ENCODE results near the gene OSGIN1.
"Not testable (repeated sequence)": the region's sequence is repeated elsewhere in the genome, so short reads cannot be mapped to it uniquely, and the experiment has no call there.

The OSGIN1 gene

GRCh38 chr16:83943516-83944050 lies 9.5 kb upstream of the OSGIN1 start:
- Mint-ChIP-seq H3K27me3 (no peaks in the 10 kb centered on the region), H3K4me3 (no peak overlapping the region), H3K36me3 (ENCODE audit: low read depth) (no peaks in the 10 kb centered on the region), H3K4me1 (ENCODE audit: low read depth) (no peaks in the 10 kb centered on the region), H3K9me3 (no peaks in the 10 kb centered on the region), H3K27ac (no peak overlapping the region)
- DNase-seq, result no peak

DNA sequence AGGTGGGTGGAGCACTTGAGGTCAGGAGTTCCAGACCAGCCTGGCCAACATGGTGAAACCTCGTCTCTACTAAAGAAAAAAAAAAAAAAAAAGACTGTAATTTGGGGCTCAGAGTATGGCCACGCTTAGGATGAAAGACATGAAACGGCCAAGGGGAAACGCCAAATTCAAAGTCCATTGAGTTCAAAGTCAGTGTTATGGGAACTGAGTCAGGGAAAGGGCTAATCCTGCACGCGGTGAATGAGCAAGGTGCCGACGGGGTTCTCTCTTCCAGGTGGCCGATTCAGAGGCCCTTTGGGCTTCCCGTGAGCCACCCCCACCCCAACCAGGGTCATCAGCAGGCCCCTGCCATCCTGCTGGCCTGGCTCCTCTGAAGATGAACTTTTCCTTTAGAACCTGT lies 7.5 kb upstream of the OSGIN1 start:
- H3K4me3 Mint-ChIP-seq, result no peak overlapping the region
- no peaks in the 10 kb centered on the region for H3K4me1 Mint-ChIP-seq (ENCODE audit: low read depth)
- no peaks in the 10 kb centered on the region for H3K36me3 Mint-ChIP-seq (ENCODE audit: low read depth)
- H3K27ac Mint-ChIP-seq, result no peak overlapping the region
- H3K27me3 Mint-ChIP-seq, result no peaks in the 10 kb centered on the region
- H3K9me3 Mint-ChIP-seq, result no peaks in the 10 kb centered on the region
- no peak for DNase-seq

DNA sequence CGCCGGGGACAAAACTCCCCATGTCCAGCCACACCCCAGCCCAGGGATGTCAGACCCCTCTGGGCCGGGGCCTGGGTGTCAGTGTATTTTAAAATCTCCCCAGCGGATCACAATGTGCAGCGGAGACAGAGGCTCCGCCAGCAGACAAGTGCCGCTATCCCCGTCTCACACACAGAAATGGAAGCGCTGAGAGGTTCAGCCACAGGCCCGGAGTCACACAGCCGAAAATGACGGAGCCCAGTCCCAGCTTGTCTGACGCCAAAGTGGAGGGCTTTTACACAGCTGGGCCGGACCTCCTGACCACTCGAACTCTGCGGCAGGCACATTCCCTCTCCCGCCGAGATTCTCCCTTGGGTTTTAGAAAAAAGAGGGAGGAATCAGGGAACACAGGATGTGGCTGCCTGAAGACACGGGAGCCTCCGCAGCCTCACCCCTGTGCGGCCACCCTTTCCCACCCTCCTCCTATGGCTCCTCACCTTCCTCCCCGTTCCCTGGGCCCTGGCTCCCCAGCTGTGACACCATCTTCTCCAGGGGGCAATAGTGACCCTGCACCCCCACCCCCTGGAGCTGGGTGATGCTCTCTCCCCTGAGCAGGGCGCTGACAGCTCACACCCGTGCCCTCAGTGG lies 6.8 kb upstream of the OSGIN1 start:
- Mint-ChIP-seq H3K27me3 (no peaks in the 10 kb centered on the region), H3K27ac (no peak overlapping the region), H3K36me3 (ENCODE audit: low read depth) (no peaks in the 10 kb centered on the region), H3K4me3 (no peak overlapping the region), H3K4me1 (ENCODE audit: low read depth) (no peaks in the 10 kb centered on the region), H3K9me3 (no peaks in the 10 kb centered on the region)
- DNase-seq, result no peak

DNA sequence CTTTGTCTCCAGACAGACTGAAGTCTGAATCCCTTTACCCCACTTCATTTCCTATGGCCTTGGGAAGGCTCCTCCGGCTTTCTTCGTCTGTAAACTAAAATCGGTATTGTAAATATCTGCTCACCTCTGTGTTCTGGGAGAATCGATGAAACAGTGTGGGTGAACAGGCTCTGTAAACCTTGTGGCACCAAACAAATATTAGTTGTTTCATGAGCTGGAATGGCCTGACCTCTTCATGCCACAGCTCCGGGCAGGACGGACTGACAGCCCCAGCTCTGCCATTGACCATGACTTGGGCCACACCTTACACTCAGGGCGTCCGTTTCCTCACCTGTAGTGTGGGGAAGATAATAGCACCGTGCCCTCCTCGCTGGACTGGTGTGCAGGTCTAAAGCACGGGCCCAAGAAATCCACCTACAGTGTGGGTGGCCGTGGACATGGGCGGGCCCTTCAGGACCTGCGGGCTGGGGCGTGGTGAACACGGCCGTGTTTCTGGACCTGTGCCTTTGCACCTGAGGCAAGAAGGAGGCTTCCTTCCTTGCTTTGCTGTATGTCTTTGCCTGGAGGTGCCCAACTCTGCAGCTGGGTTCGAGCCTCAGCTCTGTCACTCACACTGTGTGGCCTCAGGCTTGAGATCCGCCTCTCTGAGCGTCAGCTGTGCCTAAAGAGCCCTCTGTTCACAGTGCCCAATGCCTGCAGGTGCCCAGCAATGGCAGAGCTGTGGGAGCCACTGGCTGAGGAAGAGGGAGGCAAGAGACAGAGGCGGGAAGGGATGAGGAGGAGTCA lies 6.1 kb upstream of the OSGIN1 start:
- Mint-ChIP-seq H3K4me3 (no peak overlapping the region), H3K36me3 (ENCODE audit: low read depth) (no peaks in the 10 kb centered on the region), H3K9me3 (no peaks in the 10 kb centered on the region), H3K27ac (no peak overlapping the region), H3K27me3 (no peaks in the 10 kb centered on the region), H3K4me1 (ENCODE audit: low read depth) (no peaks in the 10 kb centered on the region)
- DNase-seq, result no peak

- Mint-ChIP-seq H3K27ac (no peak overlapping the region), H3K36me3 (ENCODE audit: low read depth) (no peaks in the 10 kb centered on the region), H3K9me3 (no peaks in the 10 kb centered on the region), H3K4me3 (no peak overlapping the region), H3K4me1 (ENCODE audit: low read depth) (peaks cover 5% of the 10 kb centered on the region), H3K27me3 (no peaks in the 10 kb centered on the region)
- no peak for DNase-seq
Observed at GRCh38 chr16:83947642-83948234, 5.3 kb upstream of the OSGIN1 start.

DNA sequence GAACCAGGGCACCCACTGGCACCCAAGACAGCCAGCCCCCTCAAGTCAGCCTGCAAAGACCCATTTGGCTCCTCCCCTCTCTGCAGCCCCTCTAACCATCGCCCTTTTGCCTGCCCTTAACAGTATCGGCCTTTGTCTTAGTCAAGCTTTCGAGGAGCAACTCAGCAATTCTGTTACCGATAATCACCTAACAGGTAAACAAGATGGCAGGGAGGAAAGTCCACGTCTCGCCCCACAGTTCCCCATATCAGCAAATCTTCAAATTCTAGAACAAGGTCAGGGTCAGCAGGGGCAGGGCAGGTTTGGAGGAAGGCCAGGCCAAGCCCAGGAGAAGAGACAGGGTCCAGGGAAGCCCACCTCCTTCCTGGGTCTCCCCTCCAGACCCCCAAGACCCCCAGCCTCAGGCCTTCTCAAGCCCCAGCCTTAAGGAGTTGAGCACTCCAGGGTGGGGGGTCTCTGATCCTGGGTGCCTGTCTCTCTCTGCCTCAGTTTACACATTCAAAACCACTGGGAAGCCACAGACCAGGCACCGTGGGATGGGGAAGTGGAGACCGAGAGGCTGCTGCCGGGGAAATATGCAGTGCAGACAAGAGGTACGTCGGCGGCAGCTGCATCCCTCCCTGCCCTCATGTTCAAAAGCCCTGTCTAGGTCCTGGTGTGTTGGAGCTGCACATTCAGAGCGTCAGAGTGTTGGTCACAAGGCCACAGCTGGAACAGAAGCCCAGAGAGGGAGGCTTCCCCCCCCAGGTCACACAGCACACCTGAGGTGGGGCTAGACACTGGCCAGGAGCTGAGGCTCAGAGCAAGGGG lies 3.9 kb upstream of the OSGIN1 start:
- Mint-ChIP-seq H3K4me1 (ENCODE audit: low read depth) (peaks cover 11% of the 10 kb centered on the region), H3K36me3 (ENCODE audit: low read depth) (no peaks in the 10 kb centered on the region), H3K27me3 (peaks cover 7% of the 10 kb centered on the region), H3K27ac (no peak overlapping the region), H3K9me3 (no peaks in the 10 kb centered on the region), H3K4me3 (no peak overlapping the region)
- DNase-seq, result no peak

DNA sequence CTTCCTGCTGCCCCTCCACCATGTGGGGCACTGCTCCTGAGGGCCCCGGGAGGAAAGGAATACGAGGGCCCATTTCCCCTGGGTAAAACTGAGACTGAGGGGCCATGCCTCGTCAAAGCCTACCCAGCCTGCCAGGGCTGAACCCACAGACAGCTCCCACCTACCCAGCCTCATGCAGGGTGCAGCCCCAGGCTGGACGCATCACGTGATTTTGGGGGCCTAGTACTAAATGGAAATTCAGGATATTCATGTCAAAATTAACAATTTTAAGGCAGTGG lies 3.4 kb upstream of the OSGIN1 start:
- Mint-ChIP-seq H3K4me3 (no peak overlapping the region), H3K27me3 (peaks cover 12% of the 10 kb centered on the region), H3K36me3 (ENCODE audit: low read depth) (no peaks in the 10 kb centered on the region), H3K27ac (no peak overlapping the region), H3K9me3 (no peaks in the 10 kb centered on the region), H3K4me1 (ENCODE audit: low read depth) (peaks cover 14% of the 10 kb centered on the region)
- DNase-seq, result no peak

DNA sequence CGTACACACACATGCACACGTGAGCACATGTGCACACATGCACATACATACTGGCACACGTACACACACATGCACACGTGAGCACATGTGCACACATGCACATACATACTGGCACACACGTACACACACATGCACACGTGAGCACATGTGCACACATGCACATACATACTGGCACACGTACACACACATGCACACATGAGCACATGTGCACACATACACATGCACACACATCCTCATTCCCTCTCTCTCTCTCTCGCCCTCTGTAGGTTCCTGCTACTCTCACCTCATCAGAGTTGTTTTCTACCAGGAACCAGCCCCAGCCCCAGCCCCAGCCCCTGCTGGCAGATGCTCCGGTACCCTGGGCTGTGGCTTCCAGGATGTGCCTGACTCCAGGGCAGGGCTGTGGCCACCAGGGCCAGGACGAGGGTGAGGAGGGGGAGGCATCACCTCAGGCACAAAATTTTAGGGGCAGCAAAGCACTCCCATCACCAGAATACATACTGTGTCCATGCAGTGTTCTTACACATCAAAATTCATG lies 2.1 kb upstream of the OSGIN1 start:
- not testable (repeated sequence) for H3K27ac Mint-ChIP-seq, H3K4me3 Mint-ChIP-seq

GRCh38 chr16:83951544-83951943 lies 1.5 kb upstream of the OSGIN1 start:
- DNase-seq, result no peak
- Mint-ChIP-seq H3K9me3 (no peaks in the 10 kb centered on the region), H3K4me3 (no peak overlapping the region), H3K27me3 (peaks cover 29% of the 10 kb centered on the region), H3K27ac (no peak overlapping the region), H3K4me1 (ENCODE audit: low read depth) (peaks cover 14% of the 10 kb centered on the region), H3K36me3 (ENCODE audit: low read depth) (no peaks in the 10 kb centered on the region)

More for the DNA sequence above, 2.1 kb upstream of the OSGIN1 start:
- Mint-ChIP-seq H3K27me3 (peaks cover 25% of the 10 kb centered on the region), H3K4me1 (ENCODE audit: low read depth) (peaks cover 14% of the 10 kb centered on the region)
- not testable (repeated sequence) for DNase-seq; H3K36me3 Mint-ChIP-seq (ENCODE audit: low read depth); H3K9me3 Mint-ChIP-seq

DNA sequence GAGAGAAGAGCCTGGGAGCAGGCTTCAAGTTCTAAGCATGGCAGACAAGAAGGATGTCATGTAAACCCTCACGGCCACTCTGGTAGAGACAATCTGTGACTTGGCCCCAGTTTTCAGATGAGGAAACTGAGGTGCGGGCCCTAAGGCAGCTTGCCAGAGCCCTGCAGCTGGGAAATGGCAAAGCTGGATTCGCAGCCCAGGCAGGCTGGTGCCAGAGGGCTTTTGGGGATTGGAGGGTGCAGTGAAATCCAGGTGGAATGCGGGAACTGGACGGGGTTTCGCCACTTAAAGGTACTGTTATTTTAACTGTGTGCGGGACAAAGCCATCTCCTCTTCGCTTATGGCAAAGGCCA lies 477 bp upstream of the OSGIN1 start:
- Mint-ChIP-seq H3K4me1 (ENCODE audit: low read depth) (peaks cover 14% of the 10 kb centered on the region), H3K27me3 (peaks cover 33% of the 10 kb centered on the region), H3K27ac (peak overlapping the region; percentile 80), H3K9me3 (no peaks in the 10 kb centered on the region), H3K4me3 (no peak overlapping the region), H3K36me3 (ENCODE audit: low read depth) (no peaks in the 10 kb centered on the region)
- no peak for DNase-seq

DNA sequence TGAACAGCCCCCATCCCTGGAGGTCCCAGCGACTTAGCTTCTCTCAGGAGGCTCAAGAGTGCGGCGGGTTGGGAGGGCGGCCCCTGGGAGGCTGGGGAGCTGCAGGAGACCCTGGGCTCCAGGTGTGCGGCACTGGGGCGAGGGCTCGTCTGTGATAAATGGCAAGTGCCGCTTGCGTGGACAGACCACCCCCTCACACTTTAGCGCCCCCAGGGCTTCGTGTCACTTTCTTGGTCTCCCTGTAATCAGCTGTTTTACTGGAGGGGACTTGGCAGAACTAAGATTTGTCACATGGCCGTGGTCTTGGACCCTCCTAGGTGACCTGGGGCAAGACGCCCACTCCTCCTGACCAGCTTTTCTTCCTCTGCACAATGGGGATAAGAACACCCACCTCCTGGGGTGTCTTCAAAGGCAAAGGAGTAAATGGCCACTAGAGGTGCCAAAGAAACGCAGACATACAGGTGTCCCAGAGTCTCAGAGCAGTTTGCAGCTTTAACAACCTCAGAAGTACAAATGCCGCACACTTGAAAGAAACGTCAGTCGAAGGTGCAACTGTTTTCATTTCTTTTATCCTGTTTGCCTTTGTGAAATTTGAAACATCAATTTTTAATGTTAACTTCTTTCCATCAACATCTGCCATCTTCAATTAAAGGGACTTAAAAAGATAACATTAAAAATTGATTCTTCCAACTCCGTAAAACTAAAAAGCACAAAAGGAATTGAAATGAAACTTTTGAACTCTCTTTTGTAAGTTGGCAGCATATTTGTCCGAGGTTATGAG lies 946 bp downstream of the OSGIN1 start:
- Mint-ChIP-seq H3K4me3 (peak overlapping the region; percentile 52), H3K27me3 (peaks cover 33% of the 10 kb centered on the region), H3K27ac (no peak overlapping the region), H3K36me3 (ENCODE audit: low read depth) (no peaks in the 10 kb centered on the region), H3K9me3 (no peaks in the 10 kb centered on the region), H3K4me1 (ENCODE audit: low read depth) (peaks cover 14% of the 10 kb centered on the region)
- peak; percentile 34 for DNase-seq

DNA sequence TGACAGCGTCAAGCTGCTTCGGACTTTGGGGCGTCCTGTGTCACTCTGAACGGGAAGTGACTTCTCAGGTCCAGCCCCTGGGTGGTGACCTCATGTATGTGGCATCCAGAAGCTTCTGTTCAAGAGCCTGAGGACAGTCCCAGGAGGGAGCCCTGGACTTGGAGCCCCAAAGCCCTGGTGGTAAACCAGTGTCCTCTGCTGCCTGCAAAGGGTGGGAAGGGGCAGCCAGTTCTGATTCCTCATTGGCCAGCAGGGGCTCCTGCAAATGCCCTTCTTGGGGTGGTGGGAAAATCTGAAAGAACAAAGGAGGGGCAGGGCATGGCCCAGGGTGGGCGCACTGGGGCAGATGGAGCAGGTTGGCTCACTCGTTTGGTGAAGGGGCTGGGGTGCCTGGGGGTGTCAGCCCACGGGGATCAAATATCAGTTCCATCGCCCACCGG lies 1.6 kb downstream of the OSGIN1 start:
- no peak for DNase-seq
- peaks cover 14% of the 10 kb centered on the region for H3K4me1 Mint-ChIP-seq (ENCODE audit: low read depth)
- H3K36me3 Mint-ChIP-seq (ENCODE audit: low read depth), result no peaks in the 10 kb centered on the region
- no peak overlapping the region for H3K4me3 Mint-ChIP-seq
- H3K27ac Mint-ChIP-seq, result no peak overlapping the region
- H3K27me3 Mint-ChIP-seq, result peaks cover 33% of the 10 kb centered on the region
- no peaks in the 10 kb centered on the region for H3K9me3 Mint-ChIP-seq

DNA sequence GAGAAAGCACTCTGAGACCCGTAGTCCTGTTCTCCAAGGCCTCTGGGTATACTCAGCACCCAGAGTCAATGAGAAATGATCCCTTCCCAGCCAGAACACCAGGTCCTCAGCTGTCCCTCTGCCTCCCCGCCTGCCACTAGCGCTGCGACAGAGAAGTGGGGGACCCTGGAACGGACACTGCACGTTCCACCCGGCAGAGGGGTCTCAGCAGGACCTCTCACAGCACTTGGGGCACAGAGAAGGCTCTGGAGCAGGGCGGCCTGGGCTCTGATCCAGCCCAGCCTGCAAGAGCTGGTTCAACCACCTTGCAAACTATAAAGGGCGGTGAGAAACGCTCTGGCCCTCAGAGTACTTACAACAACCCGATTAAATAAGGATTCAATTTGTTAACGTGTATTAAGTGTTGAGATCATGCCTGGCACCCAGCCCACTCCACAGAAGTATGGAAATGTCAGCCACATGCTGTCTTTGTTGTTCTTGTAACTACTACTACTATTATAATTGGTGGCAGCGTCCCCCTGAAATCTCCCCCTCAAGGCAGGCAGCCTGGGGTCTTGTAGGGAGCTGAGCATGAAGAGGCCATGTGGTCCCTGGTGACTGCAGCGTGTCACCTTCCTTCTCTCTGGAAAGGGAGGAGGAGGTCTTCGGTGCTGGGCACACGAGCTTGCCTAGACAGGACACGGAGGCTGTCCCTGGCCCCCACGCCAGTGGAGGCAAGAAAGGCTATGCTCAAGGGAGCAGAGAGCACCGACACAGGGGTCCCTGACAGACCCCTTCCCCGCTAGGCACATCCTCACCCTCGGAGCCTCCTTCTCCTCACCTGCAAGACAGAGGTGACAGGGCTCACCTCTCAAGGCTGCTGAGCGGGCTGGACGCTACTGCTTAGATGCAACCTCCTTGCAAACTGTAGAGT lies 2.4 kb downstream of the OSGIN1 start:
- H3K27me3 Mint-ChIP-seq, result peaks cover 33% of the 10 kb centered on the region

More for the DNA sequence above, 2.4 kb downstream of the OSGIN1 start:
- Mint-ChIP-seq H3K36me3 (ENCODE audit: low read depth) (no peaks in the 10 kb centered on the region), H3K4me1 (ENCODE audit: low read depth) (peaks cover 14% of the 10 kb centered on the region), H3K27ac (no peak overlapping the region), H3K9me3 (no peaks in the 10 kb centered on the region), H3K4me3 (no peak overlapping the region)
- no peak for DNase-seq
